Measurements from ENCODE around the gene TRIM62. TPM values are rescaled to one million over a fixed set of nuclear protein-coding genes. Genes with fewer than 3 reads are reported as not detected.
"Not testable (repeated sequence)": the region's sequence is repeated elsewhere in the genome, so short reads cannot be mapped to it uniquely, and the experiment has no call there.

Gene TRIM62
- total RNA-seq, 1 donor from 2014 or later: 12.7 TPM

GRCh38 chr1:33143176-33143575 lies 38.7 kb downstream of the TRIM62 start:
- intact Hi-C loops (cut with DNase I): no loop called here
- DNase-seq (ENCODE audit: low spot score) (no peak), ATAC-seq (peak; percentile 44)

DNA sequence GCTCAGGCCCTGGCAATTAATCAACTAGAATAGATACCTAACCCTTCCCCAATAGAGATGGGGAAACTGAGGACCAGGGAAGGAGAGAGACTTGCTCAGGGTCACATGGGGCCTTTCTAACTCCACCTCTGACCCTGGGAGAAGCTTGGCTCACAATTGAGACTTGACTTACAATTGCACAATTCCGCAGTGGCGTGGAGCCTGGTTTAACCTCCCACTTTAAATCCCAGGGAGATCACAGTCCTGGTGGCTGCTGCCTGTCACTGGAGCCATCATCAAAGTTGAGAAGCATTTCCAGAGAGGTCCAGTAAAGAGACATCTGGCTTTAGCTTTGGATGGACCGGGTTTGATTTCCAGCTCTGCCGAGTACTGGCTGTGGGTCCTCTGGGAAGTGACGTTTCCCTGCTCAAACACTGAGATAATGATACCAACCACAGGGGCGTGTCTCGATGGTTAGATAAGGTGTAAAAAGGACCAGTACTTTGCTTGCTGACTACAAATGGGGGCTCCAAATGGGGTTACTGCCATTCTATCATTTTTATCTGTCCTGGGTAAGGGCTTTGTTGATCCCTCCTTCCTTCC lies 39.3 kb downstream of the TRIM62 start:
- ATAC-seq (peak; percentile 64), DNase-seq (ENCODE audit: low spot score) (no peak)
- intact Hi-C loops (cut with DNase I): no loop called here

- ATAC-seq (no peak), DNase-seq (ENCODE audit: low spot score) (no peak)
- intact Hi-C loops (cut with DNase I): no loop called here
These were observed 40.1 kb downstream of the TRIM62 start for GRCh38 chr1:33141781-33142180.

DNA sequence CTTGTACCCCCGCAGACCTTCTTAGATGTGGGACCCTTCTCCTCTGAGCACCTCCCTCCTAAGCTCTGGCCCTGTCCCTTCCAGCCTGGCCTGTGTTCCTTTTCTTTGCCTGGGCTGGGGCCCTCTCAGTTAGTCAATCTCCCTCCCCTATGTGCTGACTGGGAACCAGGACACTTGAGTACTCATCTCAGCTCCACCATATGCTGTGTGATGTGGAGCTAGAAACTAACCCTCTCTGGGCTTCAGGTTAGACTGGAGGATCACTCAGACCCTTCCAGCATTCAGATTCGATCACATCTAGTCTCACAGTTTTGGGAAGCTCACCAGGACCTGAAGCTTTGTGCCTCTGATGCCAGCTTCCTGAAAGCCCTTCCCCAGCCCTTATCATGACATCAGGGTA lies 40.6 kb downstream of the TRIM62 start:
- no peak for ATAC-seq
- DNase-seq (ENCODE audit: low spot score): no peak
- intact Hi-C loops (cut with DNase I): no loop called here

GRCh38 chr1:33140153-33141149 lies 41.4 kb downstream of the TRIM62 start:
- ATAC-seq (no peak), DNase-seq (ENCODE audit: low spot score) (no peak)
- intact Hi-C loops (cut with DNase I): no loop called here

DNA sequence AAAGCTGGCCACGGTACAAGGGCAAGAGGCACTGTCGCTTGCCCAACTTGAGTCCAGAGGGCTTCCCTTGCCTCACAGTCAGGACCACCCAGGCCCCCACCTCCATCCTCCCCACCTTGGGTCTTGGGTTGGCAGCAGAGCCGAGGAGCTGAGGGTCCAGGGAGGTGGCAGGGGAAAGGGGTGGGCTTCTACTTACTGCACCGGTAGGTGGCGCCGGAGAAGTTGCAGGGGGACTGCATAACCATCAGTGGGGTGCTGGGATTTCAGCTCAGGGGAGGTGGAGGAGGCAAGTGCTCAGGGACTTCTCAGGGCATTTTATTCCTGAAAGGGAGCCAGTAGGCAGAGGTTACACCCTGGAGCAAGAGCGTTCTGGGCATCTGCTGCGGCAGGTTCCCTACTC lies 44.0 kb downstream of the TRIM62 start:
- ATAC-seq (peak; percentile 62), DNase-seq (ENCODE audit: low spot score) (peak; percentile 73)
- intact Hi-C loops (cut with DNase I): loop anchor here (10.0 kb wide), 1 partner anchor 227 kb away; no protein-coding TSS in a partner anchor

DNA sequence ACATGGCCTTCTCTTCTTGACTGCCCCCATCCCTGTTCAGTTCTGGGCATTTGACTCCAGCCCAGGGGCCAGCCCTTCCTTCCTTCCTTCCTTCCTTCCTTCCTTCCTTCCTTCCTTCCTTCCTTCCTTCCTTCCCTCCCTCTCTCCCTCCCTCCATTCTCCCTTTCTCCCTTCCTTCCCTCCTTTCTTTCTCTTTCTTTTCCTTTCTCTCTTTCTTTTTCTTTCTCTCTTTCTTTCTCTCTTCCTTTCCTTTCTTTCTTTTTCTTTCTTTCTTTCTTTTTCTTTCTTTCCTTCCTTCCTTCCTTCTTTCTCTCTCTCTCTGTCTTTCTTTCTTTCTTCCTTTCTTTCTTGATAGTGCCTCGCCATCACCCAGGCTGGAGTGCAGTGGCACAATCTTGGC lies 45.8 kb downstream of the TRIM62 start:
- not testable (repeated sequence) for DNase-seq (ENCODE audit: low spot score); ATAC-seq
- intact Hi-C loops (cut with DNase I): loop anchor here (10.0 kb wide), 1 partner anchor 229 kb away; no protein-coding TSS in a partner anchor

GRCh38 chr1:33133478-33134105 lies 48.3 kb downstream of the TRIM62 start:
- intact Hi-C loops (cut with DNase I): loop anchor here (10.0 kb wide), 1 partner anchor 231 kb away; no protein-coding TSS in a partner anchor
- no peak for DNase-seq (ENCODE audit: low spot score)
- ATAC-seq: no peak

- DNase-seq (ENCODE audit: low spot score): no peak
- ATAC-seq: no peak
- intact Hi-C loops (cut with DNase I): loop anchor here (10.0 kb wide), 1 partner anchor 232 kb away; no protein-coding TSS in a partner anchor
These were observed 49.3 kb downstream of the TRIM62 start for GRCh38 chr1:33132549-33132948.

DNA sequence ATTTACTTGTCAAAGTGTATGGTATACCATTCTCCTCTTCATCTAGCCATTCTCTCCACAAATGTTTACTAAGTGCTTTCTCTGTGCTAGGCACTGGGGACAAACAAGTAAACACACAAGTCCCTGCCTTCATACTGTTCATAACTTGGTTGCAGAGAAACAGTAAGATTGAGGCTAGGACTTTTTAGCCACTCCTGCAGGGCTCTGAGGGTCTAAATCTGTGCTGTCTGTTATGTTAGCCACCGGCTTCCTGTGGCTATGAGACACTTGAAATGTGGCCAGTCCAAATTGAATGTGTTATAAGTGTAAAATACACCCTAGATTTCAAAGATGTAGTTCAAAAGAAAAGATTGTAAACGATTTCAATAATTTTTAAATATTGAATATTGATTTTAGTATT lies 50.7 kb downstream of the TRIM62 start:
- no peak for DNase-seq (ENCODE audit: low spot score)
- intact Hi-C loops (cut with DNase I): loop anchor here (10.0 kb wide), 1 partner anchor 234 kb away; no protein-coding TSS in a partner anchor
- no peak for ATAC-seq

DNA sequence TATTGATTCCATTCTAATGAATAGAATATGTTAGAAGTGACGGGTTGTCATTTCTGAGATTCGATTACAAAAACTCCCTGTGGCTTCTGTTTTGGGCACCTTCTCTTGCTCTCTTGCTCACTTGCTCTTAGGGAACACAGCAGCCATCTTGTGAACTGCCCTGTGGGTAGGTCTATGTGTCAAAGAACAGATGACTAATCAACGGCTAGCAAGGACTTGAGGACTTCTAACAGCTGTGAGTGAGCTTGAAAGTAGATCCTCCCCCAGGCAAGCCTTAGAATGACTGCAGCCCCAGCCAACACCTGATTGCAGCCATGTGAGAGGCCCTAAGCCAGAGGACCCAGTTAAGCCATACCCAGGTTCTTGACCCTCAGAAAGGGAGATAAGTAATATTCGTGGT lies 51.5 kb downstream of the TRIM62 start:
- no peak for DNase-seq (ENCODE audit: low spot score)
- intact Hi-C loops (cut with DNase I): loop anchor here (10.0 kb wide), 1 partner anchor 235 kb away; no protein-coding TSS in a partner anchor
- no peak for ATAC-seq

DNA sequence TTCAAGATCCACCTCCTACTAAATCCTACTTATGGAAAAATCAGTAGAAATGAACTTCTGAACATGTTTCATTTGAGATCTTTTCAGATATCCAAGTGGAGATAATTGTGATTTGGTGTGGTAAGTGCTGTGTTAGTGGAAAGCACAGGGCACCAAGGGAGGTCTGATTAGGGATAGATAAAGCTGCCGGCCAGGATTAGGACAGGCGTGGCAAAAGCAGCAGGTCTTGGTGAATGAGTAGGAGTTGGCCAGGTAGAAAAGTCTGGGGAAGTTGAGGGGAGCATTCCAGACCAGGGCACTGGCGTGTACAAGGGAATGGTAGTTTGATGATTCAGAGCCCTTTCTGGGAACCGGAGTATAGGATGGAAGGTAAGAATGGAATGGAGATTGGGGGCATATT lies 53.1 kb downstream of the TRIM62 start:
- no peak for ATAC-seq
- no peak for DNase-seq (ENCODE audit: low spot score)
- intact Hi-C loops (cut with DNase I): no loop called here

- peak; percentile 99 for DNase-seq (ENCODE audit: low spot score)
- ATAC-seq: peak; percentile 98
- intact Hi-C loops (cut with DNase I): no loop called here
These were observed 54.6 kb downstream of the TRIM62 start for GRCh38 chr1:33127001-33127823.

- intact Hi-C loops (cut with DNase I): no loop called here
- ATAC-seq (no peak), DNase-seq (ENCODE audit: low spot score) (no peak)
These were observed 55.3 kb downstream of the TRIM62 start for GRCh38 chr1:33126411-33127000.

GRCh38 chr1:33124647-33125046 lies 57.2 kb downstream of the TRIM62 start:
- ATAC-seq; intact Hi-C loops (cut with DNase I): not testable (repeated sequence)

DNA sequence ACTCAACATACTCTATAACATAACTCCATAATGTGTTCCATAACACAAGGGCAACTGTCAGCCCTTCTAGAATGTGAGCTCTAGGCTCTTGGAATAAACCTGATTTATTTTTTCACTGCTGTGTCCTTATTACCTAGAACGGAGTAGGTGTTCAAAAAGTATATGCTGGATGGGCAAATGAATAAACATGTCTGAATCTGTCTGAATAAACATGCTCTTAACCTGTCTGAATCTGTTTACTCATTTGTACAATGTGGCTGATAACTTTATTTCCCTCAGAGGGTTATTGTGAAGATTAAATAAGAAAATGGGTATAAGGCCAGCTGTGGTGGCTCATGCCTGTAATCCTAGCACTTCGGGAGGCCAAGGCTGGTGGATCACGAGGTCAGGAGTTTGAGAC lies 58.6 kb downstream of the TRIM62 start:
- intact Hi-C loops (cut with DNase I): no loop called here
- DNase-seq (ENCODE audit: low spot score): no peak
- ATAC-seq: no peak

More at GRCh38 chr1:33124647-33125046, 57.2 kb downstream of the TRIM62 start:
- not testable (repeated sequence) for DNase-seq (ENCODE audit: low spot score)

GRCh38 chr1:33122483-33123178 lies 59.2 kb downstream of the TRIM62 start:
- intact Hi-C loops (cut with DNase I): no loop called here
- no peak for ATAC-seq
- DNase-seq (ENCODE audit: low spot score): no peak

DNA sequence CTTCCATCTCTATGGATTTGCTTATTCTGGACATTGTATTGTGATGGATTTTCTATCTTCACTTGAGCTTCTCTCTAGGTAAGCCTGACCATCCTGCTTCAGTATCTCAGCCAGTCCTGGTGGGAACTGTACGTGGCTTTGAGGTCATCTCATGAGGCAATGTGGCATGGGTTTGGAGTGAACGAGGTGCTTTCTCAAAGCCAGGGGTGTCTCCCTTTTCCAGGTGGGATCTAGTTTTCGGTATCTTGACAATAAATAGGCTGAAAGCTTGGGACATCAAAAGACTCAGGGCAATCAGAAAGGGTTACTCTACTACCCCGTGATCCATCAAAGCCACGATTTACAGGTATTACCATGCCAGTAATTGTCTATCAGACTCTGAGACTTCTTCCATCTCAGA lies 60.1 kb downstream of the TRIM62 start:
- ATAC-seq (no peak), DNase-seq (ENCODE audit: low spot score) (no peak)
- intact Hi-C loops (cut with DNase I): no loop called here

Measured in sciatic nerve (tissue), 2 donors.